OCI-LY7 (cell line): ENCODE measurements around the gene ELAVL2.

Experiments
- CTCF ChIP-seq: fragments of 200-600 bp; sonication (generic); conservative IDR thresholded peaks from 2 replicates; pipeline ENCODE4 v1.5.1; 2014; ENCODE audit warnings: mild to moderate bottlenecking, antibody characterized with exemption, low read length, moderate library complexity, mixed read lengths
- EZH2phosphoT487 ChIP-seq: fragments of 200-600 bp; sonication (generic); IDR thresholded peaks from 2 replicates; pipeline ENCODE4 v1.6.1; 2018; ENCODE audit warnings: low read depth, borderline replicate concordance, mild to moderate bottlenecking, mixed run types, antibody characterized with exemption, low read length, moderate library complexity, mixed read lengths

- no peak for TF ChIP-seq CTCF
- no peak for TF ChIP-seq EZH2phosphoT487
These were observed 54.2 kb downstream of the ELAVL2 start for GRCh38 chr9:23771746-23772384.
